OCI-LY3 (cell line): ENCODE measurements around the gene NGF.

Experiments used
- CTCF ChIP-seq: fragments of 200-600, 300-600 bp; sonication (generic); IDR thresholded peaks from 2 replicates; pipeline ENCODE4 v1.5.1; 2014; ENCODE audit warnings: antibody characterized with exemption, low read length, low read depth
- EZH2phosphoT487 ChIP-seq: fragments of 200-600 bp; shearing (Covaris generic); IDR thresholded peaks from 2 replicates; pipeline ENCODE4 v1.6.1; 2018; ENCODE audit warnings: antibody characterized with exemption, mixed run types, low read depth

- no peak for TF ChIP-seq CTCF
- no peak for TF ChIP-seq EZH2phosphoT487
These were observed 91.5 kb downstream of the NGF start for GRCh38 chr1:115246526-115246925.
